ENCODE results near the gene CCDC80. TPM values are rescaled to one million over a fixed set of nuclear protein-coding genes. Genes with fewer than 3 reads are reported as not detected.

Gene CCDC80
- total RNA-seq, 2 donors from 2014 or later: 94.4 to 206 TPM

- no peak overlapping the region for H3K27ac ChIP-seq
- no peaks in the 10 kb centered on the region for H3K27me3 ChIP-seq
- H3K36me3 ChIP-seq: no peaks in the 10 kb centered on the region
- H3K9me3 ChIP-seq: no peaks in the 10 kb centered on the region
- TF ChIP-seq CTCF (IDR thresholded peaks at IDR 0.05): no peak
- no peak overlapping the region for H3K4me3 ChIP-seq
- no peak for DNase-seq (ENCODE audit: low spot score)
- H3K4me1 ChIP-seq: no peaks in the 10 kb centered on the region
Observed at GRCh38 chr3:112687616-112688015, 46.7 kb upstream of the CCDC80 start.

GRCh38 chr3:112687211-112687610 is 46.3 kb upstream of the CCDC80 start:
- Histone ChIP-seq H3K4me1 (no peaks in the 10 kb centered on the region), H3K9me3 (no peaks in the 10 kb centered on the region), H3K27me3 (no peaks in the 10 kb centered on the region), H3K36me3 (no peaks in the 10 kb centered on the region), H3K27ac (no peak overlapping the region), H3K4me3 (no peak overlapping the region)
- no peak for TF ChIP-seq CTCF (IDR thresholded peaks at IDR 0.05)
- DNase-seq (ENCODE audit: low spot score): no peak

DNA sequence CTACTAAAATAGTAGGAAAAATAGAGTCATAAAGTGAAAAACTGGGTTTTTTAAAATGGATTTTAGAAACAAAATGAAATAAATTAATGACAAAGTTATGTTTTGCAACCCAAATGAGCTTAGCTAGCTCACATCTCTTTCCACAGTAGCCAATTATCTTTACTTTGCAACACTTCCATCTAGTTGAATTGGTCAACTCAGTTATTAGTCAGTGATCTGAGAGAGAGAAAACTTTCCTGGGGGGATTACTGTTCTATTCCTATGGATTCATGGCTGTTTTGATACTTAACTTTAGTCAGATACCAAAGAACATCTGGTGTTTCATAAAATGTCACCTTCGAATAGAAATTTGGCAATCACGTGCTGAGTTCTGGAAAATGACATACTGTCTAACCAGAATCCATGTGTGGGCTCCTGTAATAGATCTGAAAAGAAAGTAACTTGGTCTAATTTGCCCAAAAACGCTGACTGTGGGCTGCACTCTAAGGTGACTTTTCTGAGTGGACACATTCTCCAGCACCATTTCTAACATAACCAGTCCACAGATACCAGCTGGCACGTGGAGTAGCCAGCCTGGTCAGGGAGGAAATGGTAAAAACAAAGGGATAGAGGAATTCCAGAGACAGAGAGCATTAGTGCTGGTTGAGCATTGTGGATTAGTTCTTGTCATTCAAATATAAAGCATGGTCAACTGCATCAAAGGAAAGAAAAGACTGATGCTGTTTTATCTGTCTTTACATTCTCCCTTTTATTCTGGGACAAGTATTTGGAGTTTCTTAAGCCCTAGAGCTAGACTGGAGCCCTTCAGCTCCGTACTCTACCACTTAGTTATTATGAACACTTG is 45.2 kb upstream of the CCDC80 start:
- Histone ChIP-seq H3K4me3 (no peak overlapping the region), H3K36me3 (no peaks in the 10 kb centered on the region), H3K27ac (no peak overlapping the region), H3K9me3 (no peaks in the 10 kb centered on the region), H3K27me3 (no peaks in the 10 kb centered on the region), H3K4me1 (no peaks in the 10 kb centered on the region)
- TF ChIP-seq CTCF (IDR thresholded peaks at IDR 0.05): no peak
- DNase-seq (ENCODE audit: low spot score): no peak

- H3K4me1 ChIP-seq: no peaks in the 10 kb centered on the region
- no peak overlapping the region for H3K4me3 ChIP-seq
- TF ChIP-seq CTCF (IDR thresholded peaks at IDR 0.05): no peak
- no peaks in the 10 kb centered on the region for H3K27me3 ChIP-seq
- no peaks in the 10 kb centered on the region for H3K36me3 ChIP-seq
- no peaks in the 10 kb centered on the region for H3K9me3 ChIP-seq
- DNase-seq (ENCODE audit: low spot score): no peak
- no peak overlapping the region for H3K27ac ChIP-seq
Observed at GRCh38 chr3:112685420-112685819, 44.5 kb upstream of the CCDC80 start.

DNA sequence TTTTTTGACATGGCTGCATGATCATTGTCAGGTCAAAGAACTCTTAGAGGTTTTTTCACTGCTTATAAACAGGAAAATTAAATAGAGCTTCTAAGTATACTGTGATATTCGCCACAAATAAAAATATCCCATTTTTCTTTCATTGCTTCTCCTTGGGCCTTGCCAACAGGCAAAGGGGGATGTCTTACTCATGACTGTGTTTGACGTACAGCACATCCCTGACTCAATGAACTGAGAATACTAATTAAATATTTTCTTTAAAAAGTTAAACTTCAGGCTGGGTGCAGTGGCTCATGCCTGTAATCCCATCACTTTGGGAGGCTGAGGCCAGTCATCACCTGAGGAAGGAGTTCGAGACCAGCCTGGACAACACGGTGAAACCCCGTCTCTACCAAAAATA is 41.4 kb upstream of the CCDC80 start:
- no peaks in the 10 kb centered on the region for H3K9me3 ChIP-seq
- H3K36me3 ChIP-seq: no peaks in the 10 kb centered on the region
- no peaks in the 10 kb centered on the region for H3K4me1 ChIP-seq
- H3K27ac ChIP-seq: no peak overlapping the region
- no peak for DNase-seq (ENCODE audit: low spot score)
- no peaks in the 10 kb centered on the region for H3K27me3 ChIP-seq
- no peak overlapping the region for H3K4me3 ChIP-seq
- no peak for TF ChIP-seq CTCF (IDR thresholded peaks at IDR 0.05)
